GM12874 (cell line): ENCODE results near the gene NPM1.

Source experiments
- TF ChIP-seq, protein P1 (sequence below): IDR thresholded peaks from 2 replicates; pipeline ENCODE4 v1.5.1; 2011; ENCODE audit warnings: low read depth, mild to moderate bottlenecking, control low read depth, low read length, moderate library complexity; ENCODE audit not compliant: insufficient read depth

Gene NPM1

DNA sequence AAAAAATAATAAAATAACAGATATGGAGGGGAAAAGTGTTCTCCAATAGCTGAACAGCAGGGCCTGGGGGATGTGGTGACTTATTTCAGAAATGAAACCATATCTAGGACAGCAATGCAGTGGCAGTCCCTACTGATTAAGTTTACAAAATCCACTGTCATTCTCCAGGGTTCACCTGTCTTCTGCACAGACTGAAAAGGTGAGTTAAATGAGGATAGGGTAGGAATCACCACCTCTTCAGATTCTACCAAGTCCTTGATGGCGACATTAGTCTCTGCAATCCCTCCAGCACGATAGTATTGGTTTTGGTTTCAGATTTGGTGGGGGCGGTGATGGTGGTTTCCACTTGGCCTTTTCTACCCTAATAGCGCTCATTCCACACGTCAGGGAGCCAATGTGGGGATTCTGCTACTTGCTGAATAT lies 32.3 kb upstream of the NPM1 start:
- TF ChIP-seq, protein P1, sequence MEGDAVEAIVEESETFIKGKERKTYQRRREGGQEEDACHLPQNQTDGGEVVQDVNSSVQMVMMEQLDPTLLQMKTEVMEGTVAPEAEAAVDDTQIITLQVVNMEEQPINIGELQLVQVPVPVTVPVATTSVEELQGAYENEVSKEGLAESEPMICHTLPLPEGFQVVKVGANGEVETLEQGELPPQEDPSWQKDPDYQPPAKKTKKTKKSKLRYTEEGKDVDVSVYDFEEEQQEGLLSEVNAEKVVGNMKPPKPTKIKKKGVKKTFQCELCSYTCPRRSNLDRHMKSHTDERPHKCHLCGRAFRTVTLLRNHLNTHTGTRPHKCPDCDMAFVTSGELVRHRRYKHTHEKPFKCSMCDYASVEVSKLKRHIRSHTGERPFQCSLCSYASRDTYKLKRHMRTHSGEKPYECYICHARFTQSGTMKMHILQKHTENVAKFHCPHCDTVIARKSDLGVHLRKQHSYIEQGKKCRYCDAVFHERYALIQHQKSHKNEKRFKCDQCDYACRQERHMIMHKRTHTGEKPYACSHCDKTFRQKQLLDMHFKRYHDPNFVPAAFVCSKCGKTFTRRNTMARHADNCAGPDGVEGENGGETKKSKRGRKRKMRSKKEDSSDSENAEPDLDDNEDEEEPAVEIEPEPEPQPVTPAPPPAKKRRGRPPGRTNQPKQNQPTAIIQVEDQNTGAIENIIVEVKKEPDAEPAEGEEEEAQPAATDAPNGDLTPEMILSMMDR: no peak

DNA sequence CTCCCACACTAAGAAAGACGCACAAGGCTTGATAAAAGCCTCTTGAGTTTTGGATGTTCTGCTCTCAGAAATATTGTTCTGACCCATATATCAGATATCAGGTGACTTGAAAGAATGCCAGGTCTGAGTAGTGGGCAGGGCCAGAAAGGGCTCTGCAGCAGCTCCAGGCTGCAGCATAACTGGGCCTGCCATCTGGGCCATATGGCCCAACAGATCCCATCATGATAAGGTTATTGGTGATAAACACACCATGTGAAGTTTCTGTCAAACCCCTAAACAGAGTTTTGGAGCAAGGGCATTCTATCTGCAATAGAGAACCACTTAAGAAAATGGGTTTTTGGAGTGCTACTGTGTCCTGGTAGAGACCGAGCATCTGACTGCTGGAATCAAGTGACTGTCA lies 29.8 kb upstream of the NPM1 start:
- TF ChIP-seq, protein P1: no peak

DNA sequence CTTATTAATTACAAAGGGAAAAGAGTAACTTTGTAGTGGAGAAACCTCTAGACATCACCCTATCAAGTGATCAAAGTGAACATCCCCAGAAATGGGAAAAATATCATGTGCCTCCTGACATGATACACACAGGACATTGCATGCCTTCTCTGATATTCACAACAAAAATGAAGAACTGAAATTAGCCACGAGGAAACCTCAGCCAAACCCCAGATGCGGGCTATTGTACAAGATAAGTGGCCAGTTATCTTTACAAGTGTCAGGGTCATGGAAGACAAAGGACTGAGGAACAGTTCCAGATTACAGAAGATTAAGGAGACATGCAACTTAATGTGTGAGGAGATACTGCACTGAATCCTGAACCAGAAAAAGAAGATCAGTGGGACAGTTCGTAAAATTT lies 23.8 kb upstream of the NPM1 start:
- TF ChIP-seq, protein P1: no peak

DNA sequence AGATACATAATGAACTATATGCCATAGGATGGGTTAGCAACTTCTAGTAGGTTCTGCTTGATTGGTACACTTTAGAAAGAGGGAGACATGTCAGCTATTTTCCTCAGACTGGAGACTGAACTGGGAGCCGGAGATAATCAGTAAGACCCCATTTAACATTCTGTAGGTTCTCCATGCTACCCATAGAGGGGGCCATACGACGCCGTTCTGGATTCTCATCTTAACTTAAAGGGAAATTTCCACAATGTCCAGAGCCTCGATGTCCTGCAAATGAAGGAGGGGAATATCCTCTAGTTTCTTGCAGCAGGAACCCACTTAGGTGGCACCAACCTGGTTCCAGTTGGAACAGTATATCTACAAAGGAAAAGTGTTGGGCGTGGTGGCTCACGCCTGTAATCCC lies 22.3 kb upstream of the NPM1 start:
- TF ChIP-seq, protein P1: peak; percentile 46; the same call in 1 of the 2 replicates

DNA sequence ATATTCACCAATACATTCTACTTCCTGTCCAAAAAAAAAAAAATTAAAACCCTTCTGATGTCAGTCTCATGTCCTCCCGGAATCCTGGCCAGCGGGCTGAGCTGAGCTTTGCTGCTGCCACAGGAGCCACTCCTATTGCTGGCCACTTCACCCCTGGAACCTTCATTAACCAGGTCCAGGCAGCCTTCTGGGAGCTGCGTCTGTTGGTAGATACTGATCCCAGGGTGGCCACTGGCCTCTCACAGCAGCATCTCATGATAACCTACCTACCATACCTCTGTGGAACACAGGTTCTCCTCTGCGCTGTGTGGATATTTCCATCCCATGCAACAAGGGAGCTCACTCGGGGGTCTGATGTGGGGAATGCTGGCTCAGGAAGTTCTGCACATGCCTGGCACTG lies 21.0 kb upstream of the NPM1 start:
- TF ChIP-seq, protein P1: no peak

DNA sequence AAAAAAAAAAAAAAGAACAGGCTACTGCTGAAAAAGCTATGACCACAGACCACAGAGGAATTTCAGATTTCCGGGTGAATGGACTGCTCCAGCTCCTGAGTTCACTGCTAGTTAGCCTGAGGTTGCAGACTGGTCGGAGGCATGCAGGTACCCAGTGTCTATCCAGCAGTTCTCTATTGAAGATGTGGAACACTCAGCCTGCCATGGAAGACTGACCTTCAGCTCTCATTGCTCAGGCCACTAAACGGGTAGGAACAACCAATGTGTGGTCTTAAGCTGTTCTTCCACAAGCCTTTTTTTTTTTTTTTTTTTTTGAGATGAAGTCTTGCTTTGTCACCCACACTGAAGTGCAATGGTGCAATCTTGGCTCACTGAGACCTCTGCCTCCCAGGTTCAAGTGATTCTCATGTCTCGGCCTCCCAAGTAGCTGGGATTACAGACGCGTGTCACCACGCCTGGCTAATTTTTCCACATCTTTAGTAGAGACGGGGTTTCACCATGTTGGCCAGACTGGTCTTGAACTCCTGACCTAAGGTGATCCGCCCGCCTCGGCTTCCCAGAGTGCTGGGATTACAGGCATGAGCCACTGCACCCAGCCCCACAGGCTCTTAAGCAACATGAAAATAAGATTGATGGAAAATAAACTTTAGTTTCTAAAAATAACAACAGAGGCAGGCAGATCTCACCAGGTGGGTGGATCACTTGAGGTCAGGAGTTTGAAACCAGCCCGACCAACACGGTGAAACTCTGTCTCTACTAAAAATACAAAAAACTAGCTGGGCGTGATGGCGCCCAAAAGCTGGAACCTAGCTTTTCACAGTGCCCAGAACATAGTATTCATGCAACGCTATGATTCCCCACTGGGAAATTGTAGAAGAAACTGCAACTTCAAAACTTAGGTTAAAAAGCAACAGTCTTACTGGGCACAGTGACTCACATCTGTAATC lies 20.0 kb upstream of the NPM1 start:
- TF ChIP-seq, protein P1: no peak

DNA sequence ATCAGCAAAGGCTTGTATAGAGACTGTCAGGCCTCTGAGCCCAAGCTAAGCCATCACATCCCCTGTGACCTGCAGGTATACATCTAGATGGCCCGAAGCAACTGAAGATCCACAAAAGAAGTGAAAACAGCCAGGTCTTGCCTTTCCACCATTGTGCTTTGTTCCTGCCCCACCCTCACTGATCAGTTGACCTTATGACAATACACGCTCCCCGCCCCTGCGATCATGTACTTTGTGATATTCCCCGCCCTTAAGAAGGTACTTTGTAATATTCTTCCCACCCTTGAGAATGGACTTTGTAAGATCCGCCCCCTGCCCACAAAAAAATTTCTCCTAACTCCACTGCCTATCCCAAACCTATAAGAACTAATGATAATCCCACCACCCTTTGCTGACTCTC lies 18.6 kb upstream of the NPM1 start:
- TF ChIP-seq, protein P1: no peak
